ENCODE data around the gene TRO.

TRO gene

DNA sequence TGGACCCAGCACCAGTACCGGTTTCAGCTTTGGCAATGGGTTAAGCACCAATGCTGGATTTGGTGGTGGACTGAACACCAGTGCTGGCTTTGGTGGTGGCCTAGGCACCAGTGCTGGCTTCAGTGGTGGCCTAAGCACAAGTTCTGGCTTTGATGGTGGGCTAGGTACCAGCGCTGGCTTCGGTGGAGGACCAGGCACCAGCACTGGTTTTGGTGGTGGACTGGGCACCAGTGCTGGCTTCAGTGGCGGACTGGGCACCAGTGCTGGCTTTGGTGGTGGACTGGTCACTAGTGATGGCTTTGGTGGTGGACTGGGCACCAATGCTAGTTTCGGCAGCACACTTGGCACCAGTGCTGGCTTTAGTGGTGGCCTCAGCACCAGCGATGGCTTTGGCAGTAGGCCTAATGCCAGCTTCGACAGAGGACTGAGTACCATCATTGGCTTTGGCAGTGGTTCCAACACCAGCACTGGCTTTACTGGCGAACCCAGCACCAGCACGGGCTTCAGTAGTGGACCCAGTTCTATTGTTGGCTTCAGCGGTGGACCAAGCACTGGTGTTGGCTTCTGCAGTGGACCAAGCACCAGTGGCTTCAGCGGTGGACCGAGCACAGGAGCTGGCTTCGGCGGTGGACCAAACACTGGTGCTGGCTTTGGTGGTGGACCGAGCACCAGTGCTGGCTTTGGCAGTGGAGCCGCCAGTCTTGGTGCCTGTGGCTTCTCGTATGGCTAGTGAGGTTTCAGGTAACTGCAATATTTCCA, 9.8 kb downstream of the TRO start:
- H3K27me3 ChIP-seq: no peaks in the 10 kb centered on the region
- H3K9me3 ChIP-seq: no peaks in the 10 kb centered on the region
- H3K27ac ChIP-seq: no peak overlapping the region
- H3K4me3 ChIP-seq (ENCODE audit: low read depth in 1 of 2, low read length in 1 of 2): no peak overlapping the region
- TF ChIP-seq, protein P1, sequence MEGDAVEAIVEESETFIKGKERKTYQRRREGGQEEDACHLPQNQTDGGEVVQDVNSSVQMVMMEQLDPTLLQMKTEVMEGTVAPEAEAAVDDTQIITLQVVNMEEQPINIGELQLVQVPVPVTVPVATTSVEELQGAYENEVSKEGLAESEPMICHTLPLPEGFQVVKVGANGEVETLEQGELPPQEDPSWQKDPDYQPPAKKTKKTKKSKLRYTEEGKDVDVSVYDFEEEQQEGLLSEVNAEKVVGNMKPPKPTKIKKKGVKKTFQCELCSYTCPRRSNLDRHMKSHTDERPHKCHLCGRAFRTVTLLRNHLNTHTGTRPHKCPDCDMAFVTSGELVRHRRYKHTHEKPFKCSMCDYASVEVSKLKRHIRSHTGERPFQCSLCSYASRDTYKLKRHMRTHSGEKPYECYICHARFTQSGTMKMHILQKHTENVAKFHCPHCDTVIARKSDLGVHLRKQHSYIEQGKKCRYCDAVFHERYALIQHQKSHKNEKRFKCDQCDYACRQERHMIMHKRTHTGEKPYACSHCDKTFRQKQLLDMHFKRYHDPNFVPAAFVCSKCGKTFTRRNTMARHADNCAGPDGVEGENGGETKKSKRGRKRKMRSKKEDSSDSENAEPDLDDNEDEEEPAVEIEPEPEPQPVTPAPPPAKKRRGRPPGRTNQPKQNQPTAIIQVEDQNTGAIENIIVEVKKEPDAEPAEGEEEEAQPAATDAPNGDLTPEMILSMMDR (IDR thresholded peaks at IDR 0.05): no peak
- H3K36me3 ChIP-seq: no peaks in the 10 kb centered on the region
- H3K4me1 ChIP-seq (ENCODE audit: control insufficient read depth in 1 of 2, insufficient read depth in 1 of 2, low read depth in 1 of 2, low read length in 1 of 2): no peaks in the 10 kb centered on the region

DNA sequence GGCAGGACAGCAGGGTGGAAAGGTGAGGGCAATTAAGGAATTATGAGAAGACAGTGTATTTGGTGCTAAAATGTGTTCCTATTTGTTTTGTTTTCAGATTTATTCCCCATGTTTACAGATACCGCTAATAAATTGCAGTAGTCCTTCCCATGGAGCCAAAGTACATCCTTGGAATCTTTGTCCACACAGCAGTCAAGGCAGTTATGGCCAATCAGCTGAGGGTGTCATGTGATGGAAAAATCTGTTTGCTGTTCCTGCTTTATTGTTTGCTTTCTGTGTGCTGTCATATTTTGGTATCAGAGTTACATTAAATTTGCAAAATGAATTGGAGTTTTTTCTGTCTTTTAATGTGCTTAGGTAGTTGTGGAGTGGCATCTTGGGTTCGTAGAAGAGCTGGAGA, 10.5 kb downstream of the TRO start:
- H3K4me3 ChIP-seq (ENCODE audit: low read depth in 1 of 2, low read length in 1 of 2): no peak overlapping the region
- no peaks in the 10 kb centered on the region for H3K36me3 ChIP-seq
- H3K9me3 ChIP-seq: no peaks in the 10 kb centered on the region
- no peaks in the 10 kb centered on the region for H3K4me1 ChIP-seq (ENCODE audit: control insufficient read depth in 1 of 2, insufficient read depth in 1 of 2, low read depth in 1 of 2, low read length in 1 of 2)
- no peaks in the 10 kb centered on the region for H3K27me3 ChIP-seq
- no peak overlapping the region for H3K27ac ChIP-seq
- TF ChIP-seq, protein P1 (IDR thresholded peaks at IDR 0.05): no peak

DNA sequence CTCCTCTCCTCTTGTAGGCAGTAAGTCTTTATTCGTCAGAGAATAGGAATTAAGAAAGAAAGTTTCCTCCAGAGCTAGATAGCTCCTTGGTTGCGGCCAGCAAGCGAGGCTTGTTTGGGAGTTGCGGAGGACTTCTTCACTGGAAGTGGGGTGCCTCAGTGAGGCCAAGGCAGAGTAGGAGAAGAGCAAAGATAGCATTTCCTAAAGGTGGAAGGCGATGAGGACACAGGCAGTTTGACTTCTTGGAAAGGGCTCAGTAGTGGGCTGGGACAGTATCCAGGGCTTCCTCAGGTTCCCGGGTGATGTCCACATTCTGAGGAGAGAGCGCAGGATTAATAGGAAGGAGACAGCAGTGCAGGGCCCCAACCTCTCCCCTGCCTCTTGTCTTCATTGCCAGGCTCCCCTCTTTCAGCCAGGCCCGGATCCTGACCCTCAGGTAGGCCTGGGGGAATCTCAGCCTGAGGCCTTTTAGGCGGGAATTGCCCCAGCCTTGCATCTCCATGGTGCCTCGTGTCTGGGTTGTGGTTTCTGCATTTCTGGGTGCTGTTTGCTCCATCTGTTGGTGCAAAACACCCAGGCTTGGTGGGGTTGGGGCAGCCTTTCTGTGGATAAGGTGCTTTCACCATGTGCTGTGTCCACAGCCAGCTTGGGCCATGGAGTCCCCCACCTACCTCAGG, 12.7 kb downstream of the TRO start:
- no peaks in the 10 kb centered on the region for H3K9me3 ChIP-seq
- H3K4me3 ChIP-seq (ENCODE audit: low read depth in 1 of 2, low read length in 1 of 2): no peak overlapping the region
- TF ChIP-seq, protein P1 (IDR thresholded peaks at IDR 0.05): no peak
- H3K4me1 ChIP-seq (ENCODE audit: control insufficient read depth in 1 of 2, insufficient read depth in 1 of 2, low read depth in 1 of 2, low read length in 1 of 2): no peaks in the 10 kb centered on the region
- H3K27me3 ChIP-seq: no peaks in the 10 kb centered on the region
- no peaks in the 10 kb centered on the region for H3K36me3 ChIP-seq
- no peak overlapping the region for H3K27ac ChIP-seq

DNA sequence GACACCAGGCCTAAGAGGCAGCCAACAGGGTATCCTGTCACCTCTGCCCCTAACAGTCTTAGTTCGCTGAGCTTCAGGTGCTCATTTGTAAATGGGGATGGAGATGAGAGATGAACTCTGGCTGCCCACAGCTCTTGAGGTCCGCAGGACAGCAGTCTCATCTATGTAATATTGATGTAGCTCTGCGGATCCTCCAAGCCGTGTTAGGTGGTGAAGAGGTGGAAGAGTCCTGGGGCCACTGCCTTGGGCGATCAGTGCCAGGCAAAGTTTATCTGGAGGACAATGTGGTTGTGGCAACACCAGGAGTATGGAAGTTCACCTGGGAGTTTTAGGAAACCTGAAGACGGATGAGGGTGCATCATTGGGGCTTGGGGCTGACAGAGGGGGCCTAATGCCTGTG, 13.4 kb downstream of the TRO start:
- no peaks in the 10 kb centered on the region for H3K27me3 ChIP-seq
- H3K4me1 ChIP-seq (ENCODE audit: control insufficient read depth in 1 of 2, insufficient read depth in 1 of 2, low read depth in 1 of 2, low read length in 1 of 2): no peaks in the 10 kb centered on the region
- TF ChIP-seq, protein P1 (IDR thresholded peaks at IDR 0.05): no peak
- no peaks in the 10 kb centered on the region for H3K36me3 ChIP-seq
- no peaks in the 10 kb centered on the region for H3K9me3 ChIP-seq
- H3K27ac ChIP-seq: no peak overlapping the region
- H3K4me3 ChIP-seq (ENCODE audit: low read depth in 1 of 2, low read length in 1 of 2): no peak overlapping the region

DNA sequence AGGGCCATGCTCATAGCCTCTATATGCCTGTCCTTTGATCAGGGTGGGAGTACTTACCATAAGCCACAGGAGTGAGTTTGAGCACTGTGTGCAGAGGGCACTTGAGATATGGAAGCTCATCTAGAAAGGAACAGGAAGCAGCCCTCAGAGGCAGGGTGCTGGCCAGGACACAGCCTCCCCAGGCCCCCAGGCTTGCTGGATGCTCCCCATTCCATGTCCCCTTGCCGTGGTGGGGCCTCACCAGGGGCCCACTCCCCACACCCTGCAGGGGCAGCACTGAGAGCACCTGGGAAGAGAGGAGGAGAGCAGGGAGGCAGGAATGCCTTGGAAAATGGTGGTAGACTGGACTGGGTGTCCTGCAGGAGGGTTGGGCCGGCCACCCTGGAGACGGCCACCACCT, 14.3 kb downstream of the TRO start:
- H3K9me3 ChIP-seq: no peaks in the 10 kb centered on the region
- no peak overlapping the region for H3K27ac ChIP-seq
- TF ChIP-seq, protein P1 (IDR thresholded peaks at IDR 0.05): no peak
- no peaks in the 10 kb centered on the region for H3K27me3 ChIP-seq
- H3K4me3 ChIP-seq (ENCODE audit: low read depth in 1 of 2, low read length in 1 of 2): no peak overlapping the region
- no peaks in the 10 kb centered on the region for H3K4me1 ChIP-seq (ENCODE audit: control insufficient read depth in 1 of 2, insufficient read depth in 1 of 2, low read depth in 1 of 2, low read length in 1 of 2)
- no peaks in the 10 kb centered on the region for H3K36me3 ChIP-seq
